Naive thymus-derived CD4-positive, alpha-beta T cell (primary cell): ENCODE measurements around the gene LIPM. TPM values are rescaled to one million over a fixed set of nuclear protein-coding genes. Genes with fewer than 3 reads are reported as not detected.

Source experiments
- ATAC-seq: fragments of 150-1000 bp; cut with Tn5 transposase; 2 replicates; pipeline ENCODE4 v1.10.0; 2021; ENCODE audit warnings: mild to moderate bottlenecking, moderate library complexity
- CTCF ChIA-PET: fragments of 350-600 bp; sonication (Branson Sonifier 250); formaldehyde crosslinking; loops from one replicate; lab custom pipeline; 2021; ENCODE audit warnings: antibody characterized with exemption; lab: Charles Lee
- POLR2A ChIA-PET: fragments of 350-600 bp; sonication (Branson Sonifier 250); formaldehyde crosslinking; loops from one replicate; lab custom pipeline; 2021; ENCODE audit warnings: antibody characterized with exemption, inconsistent platforms; lab: Charles Lee
- DNase-seq, 9 donors: peaks; one replicate each; pipeline versions ENCODE4 v3.0.0 to v3.0.0-alpha.2; 2020 to 2022; ENCODE audit warnings: mixed read lengths in 1 of 9
- H3K27ac ChIP-seq: one replicate; pipeline ENCODE4 v1.7.0; 2013; ENCODE audit warnings: mild to moderate bottlenecking, low read depth, low read length, moderate library complexity
- H3K27me3 ChIP-seq, 2 donors: one replicate each; pipeline ENCODE4 v1.7.0; 2013; ENCODE audit warnings: low read length in 2 of 2, mild to moderate bottlenecking in 2 of 2, moderate library complexity in 2 of 2; ENCODE audit not compliant: control insufficient read depth in 2 of 2, insufficient read depth in 2 of 2
- H3K36me3 ChIP-seq, 3 experiments: 1 replicate in 2 of 3; 2 replicates in 1 of 3; pipeline ENCODE4 v1.7.0; 2013; ENCODE audit warnings: low read length in 3 of 3, mild to moderate bottlenecking in 3 of 3, moderate library complexity in 1 of 3; ENCODE audit not compliant: insufficient read depth in 3 of 3, control insufficient read depth in 2 of 3
- H3K4me1 ChIP-seq, 2 donors: one replicate each; pipeline ENCODE4 v1.7.0; 2013; ENCODE audit warnings: low read length in 2 of 2, mild to moderate bottlenecking in 2 of 2, moderate library complexity in 1 of 2; ENCODE audit not compliant: control insufficient read depth in 2 of 2, insufficient read depth in 2 of 2
- H3K4me3 ChIP-seq: 2 replicates; pipeline ENCODE4 v1.7.0; 2013; ENCODE audit warnings: mild to moderate bottlenecking, low read length
- H3K9me3 ChIP-seq, 3 experiments: 1 replicate in 2 of 3; 2 replicates in 1 of 3; pipeline ENCODE4 v1.7.0; 2013; ENCODE audit warnings: low read length in 3 of 3; ENCODE audit not compliant: control insufficient read depth in 2 of 3
- H3K27ac Mint-ChIP-seq, 9 donors: one replicate each; pipeline ENCODE4 v1.8.0; 2020 to 2022; ENCODE audit warnings: mixed read lengths in 9 of 9, mild to moderate bottlenecking in 8 of 9, moderate library complexity in 5 of 9, inconsistent platforms in 2 of 9
- H3K27me3 Mint-ChIP-seq, 5 donors: one replicate each; pipeline ENCODE4 v1.8.0; 2021 to 2022; ENCODE audit warnings: mixed read lengths in 5 of 5, mild to moderate bottlenecking in 1 of 5
- H3K36me3 Mint-ChIP-seq, 5 donors: one replicate each; pipeline ENCODE4 v1.8.0; 2020 to 2022; ENCODE audit warnings: mixed read lengths in 5 of 5, mild to moderate bottlenecking in 3 of 5, inconsistent platforms in 1 of 5
- H3K4me1 Mint-ChIP-seq, 7 donors: one replicate each; pipeline ENCODE4 v1.8.0; 2020 to 2022; ENCODE audit warnings: mixed read lengths in 7 of 7, mild to moderate bottlenecking in 3 of 7, inconsistent platforms in 1 of 7
- H3K4me3 Mint-ChIP-seq, 10 donors: one replicate each; pipeline ENCODE4 v1.8.0; 2020 to 2022; ENCODE audit warnings: mild to moderate bottlenecking in 10 of 10, mixed read lengths in 10 of 10, moderate library complexity in 6 of 10, inconsistent platforms in 2 of 10
- H3K9me3 Mint-ChIP-seq, 11 donors: one replicate each; pipeline ENCODE4 v1.8.0; 2020 to 2022; ENCODE audit warnings: mixed read lengths in 11 of 11, mild to moderate bottlenecking in 4 of 11, inconsistent platforms in 1 of 11, moderate library complexity in 1 of 11
- intact Hi-C, 2 donors: fragments of 100-400 bp; cut with micrococcal nuclease; formaldehyde crosslinking; loops; one replicate each; pipeline ENCODE4 v1.15.1; 2023
- polyA plus RNA-seq, 2 donors: library from polyadenylated mRNA; unstranded; fragments of 300-500 nt; fragmentation: Illumina TruSeq; gene quantifications; one replicate each; pipeline ENCODE4 v1.2.3, GENCODE V29; 2021
- total RNA-seq, 6 experiments: library from RNA in 5 of 6; stranded (reverse) in 5 of 6; gene quantifications; 1 replicate in 5 of 6; 2 replicates in 1 of 6; pipeline ENCODE4 v1.2.3 and lab custom pipeline; 2021 to 2026

LIPM gene
- not detected for total RNA-seq
- under 1 TPM in 1 of 2 donors, not detected in 1; 0.21 TPM for polyA plus RNA-seq
- not detected for total RNA-seq (lab: John Stamatoyannopoulos, UW)

GRCh38 chr10:88802523-88803285 lies at the start of gene LIPM:
LIPM (plus strand) TSS chr10:88802730; CDS start chr10:88802897, 167 bp downstream.
- peaks cover 0 to 60% (median 0%) of the 10 kb centered on the region in 5 donors for H3K27me3 Mint-ChIP-seq
- intact Hi-C loops, result no loop called here
- H3K4me3 Mint-ChIP-seq, result no peak within 1 kb of the TSS
- ATAC-seq (no peak), DNase-seq (no peak)
- peaks cover 0 to 7% (median 0%) of the 10 kb centered on the region in 7 donors for H3K4me1 Mint-ChIP-seq
- ChIA-PET CTCF (no interaction called here), POLR2A (interaction anchor here (1.1 kb wide), 1 partner anchor 10 kb away, joined by 3 read pairs; no protein-coding TSS in a partner anchor)
- peaks cover 0 to 8% (median 0%) of the 10 kb centered on the region in 11 donors for H3K9me3 Mint-ChIP-seq
- no peak within 1 kb of the TSS for H3K4me3 ChIP-seq
- H3K36me3 ChIP-seq, result no peaks in the 10 kb centered on the region
- no peaks in the 10 kb centered on the region for H3K36me3 Mint-ChIP-seq
- H3K27ac ChIP-seq, result no peak within 1 kb of the TSS
- H3K27ac Mint-ChIP-seq, result no peak within 1 kb of the TSS
- H3K9me3 ChIP-seq, result no peaks in the 10 kb centered on the region
- no peaks in the 10 kb centered on the region for H3K4me1 ChIP-seq
- H3K27me3 ChIP-seq, result no peaks in the 10 kb centered on the region

- ATAC-seq, result no peak
- Mint-ChIP-seq H3K27ac (no peak overlapping the region), H3K27me3 (peaks cover 0 to 48% (median 0%) of the 10 kb centered on the region in 5 donors), H3K36me3 (no peaks in the 10 kb centered on the region), H3K4me3 (no peak overlapping the region), H3K4me1 (peaks cover 5 to 9% (median 6%) of the 10 kb centered on the region in 7 donors), H3K9me3 (peaks cover 0 to 2% (median 0%) of the 10 kb centered on the region in 11 donors)
- Histone ChIP-seq H3K27ac (no peak overlapping the region), H3K9me3 (no peaks in the 10 kb centered on the region), H3K4me1 (no peaks in the 10 kb centered on the region), H3K27me3 (no peaks in the 10 kb centered on the region), H3K36me3 (no peaks in the 10 kb centered on the region), H3K4me3 (no peak overlapping the region)
- CTCF ChIA-PET, result no interaction called here
- POLR2A ChIA-PET, result no interaction called here
- DNase-seq, result no peak
- intact Hi-C loops, result no loop called here
Observed at GRCh38 chr10:88754287-88754686, 48.2 kb upstream of the LIPM start.

GRCh38 chr10:88755753-88756152 lies 46.8 kb upstream of the LIPM start:
- no peaks in the 10 kb centered on the region for H3K9me3 ChIP-seq
- no peaks in the 10 kb centered on the region for H3K36me3 ChIP-seq
- no peaks in the 10 kb centered on the region for H3K4me1 ChIP-seq
- Mint-ChIP-seq H3K4me3 (no peak overlapping the region), H3K27me3 (peaks cover 0 to 44% (median 0%) of the 10 kb centered on the region in 5 donors), H3K4me1 (peaks cover 5 to 13% (median 11%) of the 10 kb centered on the region in 7 donors), H3K9me3 (peaks cover 0 to 2% (median 0%) of the 10 kb centered on the region in 11 donors), H3K36me3 (no peaks in the 10 kb centered on the region), H3K27ac (no peak overlapping the region)
- ChIA-PET POLR2A (interaction anchor here (0.6 kb wide), 1 partner anchor 739 kb away, joined by 3 read pairs; no protein-coding TSS in a partner anchor), CTCF (no interaction called here)
- H3K4me3 ChIP-seq, result no peak overlapping the region
- ATAC-seq (peak; percentile 32), DNase-seq (no peak)
- H3K27me3 ChIP-seq, result no peaks in the 10 kb centered on the region
- no peak overlapping the region for H3K27ac ChIP-seq
- intact Hi-C loops, result no loop called here

- Histone ChIP-seq H3K36me3 (no peaks in the 10 kb centered on the region), H3K4me1 (no peaks in the 10 kb centered on the region), H3K4me3 (no peak overlapping the region), H3K9me3 (no peaks in the 10 kb centered on the region), H3K27me3 (no peaks in the 10 kb centered on the region), H3K27ac (no peak overlapping the region)
- ChIA-PET POLR2A (no interaction called here), CTCF (no interaction called here)
- Mint-ChIP-seq H3K36me3 (no peaks in the 10 kb centered on the region), H3K4me1 (peaks cover 5 to 13% (median 11%) of the 10 kb centered on the region in 7 donors), H3K27me3 (peaks cover 0 to 45% (median 0%) of the 10 kb centered on the region in 5 donors), H3K9me3 (peaks cover 0 to 2% (median 0%) of the 10 kb centered on the region in 11 donors), H3K4me3 (no peak overlapping the region), H3K27ac (no peak overlapping the region)
- intact Hi-C loops, result no loop called here
- ATAC-seq, result no peak
- no peak for DNase-seq
Observed at GRCh38 chr10:88756660-88757059, 45.9 kb upstream of the LIPM start.

- ChIA-PET CTCF (no interaction called here), POLR2A (no interaction called here)
- DNase-seq (peak in 1 of 9 donors; percentile 6), ATAC-seq (peak; percentile 91)
- no peaks in the 10 kb centered on the region for H3K36me3 Mint-ChIP-seq
- peak within 1 kb of the TSS in 1 of 10 donors; percentile 39 for H3K4me3 Mint-ChIP-seq
- Histone ChIP-seq H3K4me1 (no peaks in the 10 kb centered on the region), H3K9me3 (no peaks in the 10 kb centered on the region), H3K27ac (no peak within 1 kb of the TSS), H3K4me3 (no peak within 1 kb of the TSS), H3K27me3 (no peaks in the 10 kb centered on the region), H3K36me3 (no peaks in the 10 kb centered on the region)
- H3K27ac Mint-ChIP-seq, result peak within 1 kb of the TSS in 2 of 9 donors; percentile 55 to 61
- peaks cover 0 to 44% (median 0%) of the 10 kb centered on the region in 5 donors for H3K27me3 Mint-ChIP-seq
- peaks cover 5 to 13% (median 11%) of the 10 kb centered on the region in 7 donors for H3K4me1 Mint-ChIP-seq
- peaks cover 0 to 2% (median 0%) of the 10 kb centered on the region in 11 donors for H3K9me3 Mint-ChIP-seq
- intact Hi-C loops, result no loop called here
Observed at GRCh38 chr10:88759366-88760101, 43.0 kb upstream of the LIPM start, which contains the start of gene LIPN. LIPN (plus strand) TSS chr10:88760020; CDS start chr10:88761406, 1,386 bp downstream.

- DNase-seq (no peak), ATAC-seq (no peak)
- no peak overlapping the region for H3K4me3 Mint-ChIP-seq
- peaks cover 0 to 6% (median 5%) of the 10 kb centered on the region in 7 donors for H3K4me1 Mint-ChIP-seq
- no peaks in the 10 kb centered on the region for H3K36me3 ChIP-seq
- H3K27me3 ChIP-seq, result no peaks in the 10 kb centered on the region
- no peaks in the 10 kb centered on the region for H3K9me3 ChIP-seq
- intact Hi-C loops, result no loop called here
- H3K27me3 Mint-ChIP-seq, result peaks cover 0 to 46% (median 0%) of the 10 kb centered on the region in 5 donors
- no peaks in the 10 kb centered on the region for H3K4me1 ChIP-seq
- H3K9me3 Mint-ChIP-seq, result peaks cover 0 to 2% (median 0%) of the 10 kb centered on the region in 11 donors
- H3K4me3 ChIP-seq, result no peak overlapping the region
- no peak overlapping the region for H3K27ac ChIP-seq
- POLR2A ChIA-PET, result no interaction called here
- CTCF ChIA-PET, result interaction anchor here (1.2 kb wide), 1 partner anchor 74 kb away, joined by 3 read pairs; no protein-coding TSS in a partner anchor
- no peak overlapping the region for H3K27ac Mint-ChIP-seq
- no peaks in the 10 kb centered on the region for H3K36me3 Mint-ChIP-seq
Observed at GRCh38 chr10:88762906-88763305, 39.6 kb upstream of the LIPM start.
